Measurements from ENCODE around the gene PBX2.

DNA sequence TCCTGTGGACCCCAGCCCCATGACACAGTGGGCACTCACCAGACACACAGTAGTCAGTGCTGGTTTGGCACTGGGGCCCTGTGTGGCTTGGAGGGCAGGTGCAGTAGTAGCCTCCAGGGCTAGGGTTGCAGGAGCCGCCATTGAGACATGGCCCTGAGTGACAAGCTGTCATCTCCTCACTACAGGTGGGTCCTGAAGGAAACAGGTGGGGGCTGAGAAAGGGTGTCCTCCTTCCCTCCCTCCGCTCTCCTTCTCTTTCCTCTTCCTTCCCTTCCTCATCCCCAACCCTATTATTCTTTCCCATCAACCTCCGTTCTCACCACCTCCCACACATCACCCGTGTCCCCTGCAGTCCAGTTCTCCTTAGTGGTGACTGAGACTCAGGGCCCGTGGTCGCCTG is 23.6 kb upstream of the PBX2 start:
- TF ChIP-seq, protein P1, sequence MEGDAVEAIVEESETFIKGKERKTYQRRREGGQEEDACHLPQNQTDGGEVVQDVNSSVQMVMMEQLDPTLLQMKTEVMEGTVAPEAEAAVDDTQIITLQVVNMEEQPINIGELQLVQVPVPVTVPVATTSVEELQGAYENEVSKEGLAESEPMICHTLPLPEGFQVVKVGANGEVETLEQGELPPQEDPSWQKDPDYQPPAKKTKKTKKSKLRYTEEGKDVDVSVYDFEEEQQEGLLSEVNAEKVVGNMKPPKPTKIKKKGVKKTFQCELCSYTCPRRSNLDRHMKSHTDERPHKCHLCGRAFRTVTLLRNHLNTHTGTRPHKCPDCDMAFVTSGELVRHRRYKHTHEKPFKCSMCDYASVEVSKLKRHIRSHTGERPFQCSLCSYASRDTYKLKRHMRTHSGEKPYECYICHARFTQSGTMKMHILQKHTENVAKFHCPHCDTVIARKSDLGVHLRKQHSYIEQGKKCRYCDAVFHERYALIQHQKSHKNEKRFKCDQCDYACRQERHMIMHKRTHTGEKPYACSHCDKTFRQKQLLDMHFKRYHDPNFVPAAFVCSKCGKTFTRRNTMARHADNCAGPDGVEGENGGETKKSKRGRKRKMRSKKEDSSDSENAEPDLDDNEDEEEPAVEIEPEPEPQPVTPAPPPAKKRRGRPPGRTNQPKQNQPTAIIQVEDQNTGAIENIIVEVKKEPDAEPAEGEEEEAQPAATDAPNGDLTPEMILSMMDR (IDR thresholded peaks at IDR 0.05; ENCODE audit: low read length): no peak
- TF ChIP-seq EZH2 (IDR thresholded peaks at IDR 0.05; ENCODE audit: borderline replicate concordance, low read length): no peak

Measured in OCI-LY1 (cell line).